Activated CD8-positive, alpha-beta memory T cell treated with anti-CD3 and anti-CD28 coated beads, Interleukin-2, amount 50 U/mL, for 1 hour (primary cell): ENCODE measurements around the gene GPR3.
"Not testable (repeated sequence)": the region's sequence is repeated elsewhere in the genome, so short reads cannot be mapped to it uniquely, and the experiment has no call there.

Source experiments
- DNase-seq: peaks from one replicate; pipeline ENCODE4 v3.0.0-alpha.2; 2020; ENCODE audit errors: extremely low read depth

Gene GPR3

GRCh38 chr1:27400082-27400962, 7.9 kb downstream of the GPR3 start:
- DNase-seq, result no peak

- no peak for DNase-seq
These were observed 8.5 kb downstream of the GPR3 start for GRCh38 chr1:27400963-27401341.

GRCh38 chr1:27402349-27402754, 9.9 kb downstream of the GPR3 start:
- no peak for DNase-seq

GRCh38 chr1:27403065-27403726, 10.8 kb downstream of the GPR3 start:
- no peak for DNase-seq

GRCh38 chr1:27403931-27404330, 11.5 kb downstream of the GPR3 start:
- no peak for DNase-seq

- DNase-seq, result no peak
These were observed 12.7 kb downstream of the GPR3 start for GRCh38 chr1:27405074-27405473.

GRCh38 chr1:27405598-27406361, 13.4 kb downstream of the GPR3 start:
- DNase-seq, result not testable (repeated sequence)

GRCh38 chr1:27406362-27406680, 13.9 kb downstream of the GPR3 start:
- no peak for DNase-seq

- DNase-seq, result not testable (repeated sequence)
These were observed 14.4 kb downstream of the GPR3 start for GRCh38 chr1:27406791-27407190.

GRCh38 chr1:27408151-27408550, 15.7 kb downstream of the GPR3 start:
- DNase-seq, result no peak

GRCh38 chr1:27409669-27410068, 17.2 kb downstream of the GPR3 start:
- no peak for DNase-seq

- no peak for DNase-seq
These were observed 18.3 kb downstream of the GPR3 start for GRCh38 chr1:27410709-27411108.

GRCh38 chr1:27412502-27412901, 20.1 kb downstream of the GPR3 start:
- DNase-seq, result no peak

- DNase-seq, result no peak
These were observed 20.6 kb downstream of the GPR3 start for GRCh38 chr1:27413004-27413403.

GRCh38 chr1:27414091-27414490, 21.7 kb downstream of the GPR3 start:
- no peak for DNase-seq

GRCh38 chr1:27416387-27417111, 24.1 kb downstream of the GPR3 start:
- no peak for DNase-seq

GRCh38 chr1:27417713-27418112, 25.3 kb downstream of the GPR3 start:
- DNase-seq, result no peak

GRCh38 chr1:27418326-27419185, 26.1 kb downstream of the GPR3 start:
- no peak for DNase-seq

GRCh38 chr1:27423709-27424108, 31.3 kb downstream of the GPR3 start:
- no peak for DNase-seq

- no peak for DNase-seq
These were observed 34.9 kb downstream of the GPR3 start for GRCh38 chr1:27427329-27427728.

GRCh38 chr1:27427816-27428315, 35.4 kb downstream of the GPR3 start:
- no peak for DNase-seq
